ENCODE measurements around the gene ZC3HAV1.

DNA sequence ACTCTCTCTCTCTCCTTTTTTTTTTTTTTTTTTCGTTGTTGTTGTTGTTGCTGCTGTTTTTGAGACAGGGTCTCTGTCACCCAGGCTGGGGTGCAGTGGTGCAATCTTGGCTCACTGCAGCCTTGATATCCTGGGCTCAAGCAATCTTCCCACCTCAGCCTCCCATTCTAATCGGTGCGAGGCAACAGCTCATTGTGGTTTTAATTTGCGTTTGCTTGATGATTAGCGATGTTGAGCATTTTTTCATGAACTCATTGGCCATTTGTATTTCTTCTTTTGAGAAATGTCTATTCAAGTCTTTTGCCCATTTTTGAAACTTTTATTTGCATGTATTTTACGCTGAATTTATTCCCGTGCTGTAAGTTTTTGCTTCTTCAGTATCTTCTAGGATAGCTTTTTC is 60.4 kb downstream of the ZC3HAV1 start:
- TF ChIP-seq, protein P1, sequence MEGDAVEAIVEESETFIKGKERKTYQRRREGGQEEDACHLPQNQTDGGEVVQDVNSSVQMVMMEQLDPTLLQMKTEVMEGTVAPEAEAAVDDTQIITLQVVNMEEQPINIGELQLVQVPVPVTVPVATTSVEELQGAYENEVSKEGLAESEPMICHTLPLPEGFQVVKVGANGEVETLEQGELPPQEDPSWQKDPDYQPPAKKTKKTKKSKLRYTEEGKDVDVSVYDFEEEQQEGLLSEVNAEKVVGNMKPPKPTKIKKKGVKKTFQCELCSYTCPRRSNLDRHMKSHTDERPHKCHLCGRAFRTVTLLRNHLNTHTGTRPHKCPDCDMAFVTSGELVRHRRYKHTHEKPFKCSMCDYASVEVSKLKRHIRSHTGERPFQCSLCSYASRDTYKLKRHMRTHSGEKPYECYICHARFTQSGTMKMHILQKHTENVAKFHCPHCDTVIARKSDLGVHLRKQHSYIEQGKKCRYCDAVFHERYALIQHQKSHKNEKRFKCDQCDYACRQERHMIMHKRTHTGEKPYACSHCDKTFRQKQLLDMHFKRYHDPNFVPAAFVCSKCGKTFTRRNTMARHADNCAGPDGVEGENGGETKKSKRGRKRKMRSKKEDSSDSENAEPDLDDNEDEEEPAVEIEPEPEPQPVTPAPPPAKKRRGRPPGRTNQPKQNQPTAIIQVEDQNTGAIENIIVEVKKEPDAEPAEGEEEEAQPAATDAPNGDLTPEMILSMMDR (optimal IDR thresholded peaks at IDR 0.05 in 1 of 3, IDR thresholded peaks at IDR 0.05 in 1 of 3, conservative IDR thresholded peaks at IDR 0.05 in 1 of 3; ENCODE audit: extremely low read depth in 1 of 3, insufficient read depth in 2 of 3, low read length in 3 of 3) = no peak
- no peak for TF ChIP-seq EZH2 (IDR thresholded peaks at IDR 0.05; ENCODE audit: low read length)
